Measurements from ENCODE around the gene RBKS.

RBKS gene

GRCh38 chr2:27890146-27890923, at the start of gene RBKS, which contains the start of gene BABAM2:
TSS of gene RBKS (minus strand) at chr2:27890387. CDS start at chr2:27890345, 42 bp downstream.
TSS of gene BABAM2 (plus strand) at chr2:27890729. CDS start at chr2:27894557, 3,828 bp downstream.
- peak; percentile 94 for DNase-seq

GRCh38 chr2:27935026-27935425, 44.8 kb upstream of the RBKS start:
- no peak for DNase-seq

DNA sequence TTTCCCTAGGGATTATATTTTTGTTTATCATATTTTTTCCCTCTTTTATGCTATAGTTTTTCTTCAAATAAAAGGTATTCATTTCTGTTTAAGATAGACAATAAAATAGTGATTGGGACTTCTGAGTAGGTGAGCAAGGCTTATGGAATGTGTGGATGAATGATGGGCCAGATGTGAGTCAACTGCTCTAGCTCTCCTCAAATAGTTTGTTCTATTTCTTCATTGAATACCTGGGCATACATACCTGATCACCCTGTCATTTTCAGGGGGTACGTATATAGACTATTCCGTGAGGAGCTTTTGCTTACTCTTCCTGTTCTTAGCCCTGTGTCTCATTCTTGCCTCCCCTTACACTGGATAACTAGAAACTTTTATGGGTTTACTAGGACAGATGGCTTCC, 42.2 kb upstream of the RBKS start:
- no peak for DNase-seq

GRCh38 chr2:27931361-27931950, 41.3 kb upstream of the RBKS start:
- no peak for DNase-seq

DNA sequence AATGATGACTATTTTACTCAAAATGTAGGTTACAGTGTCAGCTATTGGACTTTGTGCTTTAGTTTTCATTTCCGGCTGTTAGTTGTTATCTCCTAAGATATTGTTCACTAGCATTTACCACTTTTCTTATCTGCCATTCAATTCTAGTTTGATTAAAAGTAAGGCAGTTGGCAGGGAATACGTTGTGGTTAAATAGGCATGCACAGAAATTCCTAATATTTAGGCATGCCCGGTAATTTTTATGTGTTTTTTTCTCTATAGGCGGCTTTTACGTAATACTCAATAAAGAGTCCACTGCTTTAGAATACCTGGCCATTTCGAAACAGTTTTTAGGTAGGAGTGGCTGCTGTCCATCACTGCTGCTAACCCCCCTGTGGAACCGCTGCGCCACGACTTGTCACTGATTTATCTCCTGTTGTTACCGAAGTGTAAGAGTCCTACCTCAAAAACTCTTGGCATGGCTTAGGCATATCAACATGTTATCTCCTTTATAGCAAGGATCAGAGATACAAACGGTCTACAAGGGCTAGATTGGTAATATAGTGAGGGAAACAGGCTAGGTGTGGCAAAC, 39.8 kb upstream of the RBKS start:
- no peak for DNase-seq

DNA sequence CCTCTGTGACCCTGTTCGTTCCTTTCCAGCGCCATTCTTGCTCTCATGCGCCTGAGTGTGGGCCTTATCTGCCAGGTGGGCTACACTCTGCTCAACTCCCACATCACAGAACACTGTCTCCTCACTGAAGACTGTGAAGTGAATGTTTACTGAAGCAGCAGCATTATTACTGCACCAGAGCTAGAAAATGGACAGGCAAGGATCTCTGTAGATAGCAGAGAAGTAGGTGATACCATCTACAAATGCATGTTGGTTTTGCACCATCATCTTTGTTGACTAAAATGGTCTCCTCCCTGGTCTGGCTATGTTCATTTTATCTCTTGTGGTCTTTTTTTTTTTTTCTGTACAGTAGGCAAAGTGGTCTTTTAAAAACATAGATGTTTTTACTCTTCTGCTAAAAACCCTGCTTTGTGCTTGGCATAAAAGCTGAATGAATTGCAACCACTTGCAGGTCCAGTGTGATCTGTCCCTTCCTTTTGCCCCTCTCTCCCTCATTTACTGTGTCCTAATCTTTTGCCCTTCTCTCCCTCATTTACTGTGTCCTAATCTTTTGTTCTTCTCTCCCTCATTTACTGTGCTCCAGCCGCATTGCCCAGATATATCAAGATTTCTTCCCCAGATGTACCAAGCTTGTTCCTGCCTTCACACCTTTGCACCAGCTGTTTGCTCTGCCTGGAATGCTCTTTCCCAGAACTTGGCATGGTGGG, 35.7 kb upstream of the RBKS start:
- no peak for DNase-seq

GRCh38 chr2:27922842-27923241, 32.7 kb upstream of the RBKS start:
- no peak for DNase-seq

GRCh38 chr2:27921880-27922547, 31.8 kb upstream of the RBKS start:
- no peak for DNase-seq

- no peak for DNase-seq
Observed at GRCh38 chr2:27921424-27921823, 31.2 kb upstream of the RBKS start.

GRCh38 chr2:27920148-27920885, 30.1 kb upstream of the RBKS start:
- peak; percentile 76 for DNase-seq

GRCh38 chr2:27916293-27916995, 26.3 kb upstream of the RBKS start:
- no peak for DNase-seq

DNA sequence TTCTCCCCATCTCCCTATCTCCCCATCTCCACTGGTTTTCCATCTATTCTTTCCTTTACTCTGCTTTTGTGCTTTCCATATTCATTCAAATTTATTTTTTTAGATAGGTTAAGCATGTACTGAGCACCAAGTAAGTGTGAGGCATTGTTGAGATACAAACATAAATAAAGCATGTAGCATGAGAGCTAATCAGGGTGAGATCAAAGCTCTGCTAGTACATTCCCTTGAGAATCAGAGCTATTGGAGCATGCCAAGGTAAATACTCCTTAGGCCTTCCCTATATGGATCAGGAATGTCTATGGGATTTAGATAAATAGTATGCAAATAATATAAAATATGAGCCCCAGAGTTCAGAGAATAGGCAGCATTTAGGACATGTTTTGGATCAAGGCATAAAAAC, 25.7 kb upstream of the RBKS start:
- DNase-seq: no peak

DNA sequence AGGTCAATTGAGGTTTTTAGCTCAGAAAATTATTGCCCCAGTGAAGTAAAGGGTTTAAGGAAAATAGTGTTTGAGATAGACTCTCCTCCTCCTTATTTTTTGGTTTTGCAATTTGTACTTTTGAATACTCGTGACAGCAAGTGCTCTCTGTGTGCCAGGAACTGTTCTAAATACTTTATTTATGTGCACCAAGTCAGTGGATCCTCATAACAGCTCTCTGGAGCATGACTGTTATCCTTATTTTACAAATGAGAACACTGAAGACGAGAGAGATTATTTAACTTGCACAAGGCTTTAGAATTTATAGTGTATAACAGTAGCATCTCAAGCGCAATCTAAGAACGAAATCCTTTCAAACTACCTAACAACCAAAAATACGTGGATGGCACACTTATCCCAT, 25.0 kb upstream of the RBKS start:
- no peak for DNase-seq

GRCh38 chr2:27914805-27915175, 24.6 kb upstream of the RBKS start:
- DNase-seq: no peak

- no peak for DNase-seq
Observed at GRCh38 chr2:27914041-27914804, 24.0 kb upstream of the RBKS start.

GRCh38 chr2:27912512-27912911, 22.3 kb upstream of the RBKS start:
- DNase-seq: no peak

- DNase-seq: no peak
Observed at GRCh38 chr2:27911458-27912210, 21.4 kb upstream of the RBKS start.

GRCh38 chr2:27909901-27910300, 19.7 kb upstream of the RBKS start:
- DNase-seq: no peak

GRCh38 chr2:27907547-27907946, 17.4 kb upstream of the RBKS start:
- no peak for DNase-seq

- DNase-seq: no peak
Observed at GRCh38 chr2:27906074-27906473, 15.9 kb upstream of the RBKS start.

Data from CD4-positive, alpha-beta T cell treated with Interleukin-12 subunit alpha and Interleukin-12 subunit beta, for 1 hour (primary cell).